Stimulated activated CD8-positive, alpha-beta memory T cell treated with anti-CD3 and anti-CD28 coated beads, Interleukin-7, amount 100 ng/mL, for 48 hours (primary cell): ENCODE measurements around the gene TSPAN8.
"Not testable (repeated sequence)": the region's sequence is repeated elsewhere in the genome, so short reads cannot be mapped to it uniquely, and the experiment has no call there.

Experiments
- DNase-seq, 2 donors: peaks; one replicate each; pipeline ENCODE4 v3.0.0-alpha.2; 2020; ENCODE audit warnings: low read depth in 1 of 2; ENCODE audit errors: extremely low read depth in 1 of 2

The TSPAN8 gene

GRCh38 chr12:71157601-71158233, at the start of gene TSPAN8:
Gene TSPAN8, minus strand, starts transcription at chr12:71157999. Its CDS starts 321 bp downstream, at chr12:71157678.
- no peak for DNase-seq

- no peak for DNase-seq
Measured at GRCh38 chr12:71201136-71201679, 43.4 kb upstream of the TSPAN8 start.

GRCh38 chr12:71200706-71201105, 42.9 kb upstream of the TSPAN8 start:
- no peak for DNase-seq

- no peak for DNase-seq
Measured at GRCh38 chr12:71197460-71197859, 39.7 kb upstream of the TSPAN8 start.

- DNase-seq: no peak
Measured at GRCh38 chr12:71195338-71195896, 37.6 kb upstream of the TSPAN8 start.

GRCh38 chr12:71194657-71195056, 36.9 kb upstream of the TSPAN8 start:
- DNase-seq: no peak

- no peak for DNase-seq
Measured at GRCh38 chr12:71193041-71193440, 35.2 kb upstream of the TSPAN8 start.

GRCh38 chr12:71191509-71192196, 33.9 kb upstream of the TSPAN8 start:
- DNase-seq: no peak

GRCh38 chr12:71190822-71191221, 33.0 kb upstream of the TSPAN8 start:
- DNase-seq: no peak

- no peak for DNase-seq
Measured at GRCh38 chr12:71187379-71187778, 29.6 kb upstream of the TSPAN8 start.

GRCh38 chr12:71186571-71187288, 28.9 kb upstream of the TSPAN8 start:
- no peak for DNase-seq

- no peak for DNase-seq
Measured at GRCh38 chr12:71183846-71184245, 26.0 kb upstream of the TSPAN8 start.

- DNase-seq: no peak
Measured at GRCh38 chr12:71183018-71183417, 25.2 kb upstream of the TSPAN8 start.

GRCh38 chr12:71178162-71178561, 20.4 kb upstream of the TSPAN8 start:
- no peak for DNase-seq

GRCh38 chr12:71174825-71175224, 17.0 kb upstream of the TSPAN8 start:
- no peak for DNase-seq

GRCh38 chr12:71174146-71174545, 16.3 kb upstream of the TSPAN8 start:
- no peak for DNase-seq

- no peak for DNase-seq
Measured at GRCh38 chr12:71170456-71170855, 12.7 kb upstream of the TSPAN8 start.

- DNase-seq: no peak
Measured at GRCh38 chr12:71169286-71169685, 11.5 kb upstream of the TSPAN8 start.

- DNase-seq: no peak
Measured at GRCh38 chr12:71166862-71167496, 9.2 kb upstream of the TSPAN8 start.

GRCh38 chr12:71166280-71166679, 8.5 kb upstream of the TSPAN8 start:
- DNase-seq: no peak

GRCh38 chr12:71165780-71166179, 8.0 kb upstream of the TSPAN8 start:
- DNase-seq: not testable (repeated sequence)
